Liver (tissue), 9 donors: Measurements from ENCODE around the gene CFAP97D2. TPM values are rescaled to one million over a fixed set of nuclear protein-coding genes. Genes with fewer than 3 reads are reported as not detected.
"Not testable (repeated sequence)": the region's sequence is repeated elsewhere in the genome, so short reads cannot be mapped to it uniquely, and the experiment has no call there.

ENCODE experiments used
- DNase-seq: peaks from one replicate; pipeline ENCODE4 v3.0.0-alpha.2; 2017; ENCODE audit warnings: low spot score
- H3K27ac ChIP-seq, 2 donors: one replicate each; pipeline ENCODE4 v1.7.0; 2013; ENCODE audit warnings: inconsistent platforms in 2 of 2, low read length in 2 of 2, control low read depth in 1 of 2, low read depth in 1 of 2, mild to moderate bottlenecking in 1 of 2
- H3K27me3 ChIP-seq, 4 donors: one replicate each; pipeline versions ENCODE4 v1.6.1 to v1.7.0; 2013; ENCODE audit warnings: low read length in 3 of 4, inconsistent platforms in 1 of 4, mild to moderate bottlenecking in 1 of 4, moderate library complexity in 1 of 4; ENCODE audit not compliant: control insufficient read depth in 4 of 4, insufficient read depth in 4 of 4
- H3K36me3 ChIP-seq, 4 donors: one replicate each; pipeline versions ENCODE4 v1.6.1 to v1.7.0; 2013; ENCODE audit warnings: low read length in 3 of 4, mild to moderate bottlenecking in 3 of 4, low read depth in 1 of 4, moderate library complexity in 1 of 4; ENCODE audit not compliant: control insufficient read depth in 4 of 4, insufficient read depth in 3 of 4
- H3K4me1 ChIP-seq, 4 donors: one replicate each; pipeline versions ENCODE4 v1.6.1 to v1.7.0; 2013; ENCODE audit warnings: low read length in 3 of 4, mild to moderate bottlenecking in 3 of 4, moderate library complexity in 1 of 4; ENCODE audit not compliant: control insufficient read depth in 4 of 4, insufficient read depth in 4 of 4
- H3K4me3 ChIP-seq, 3 donors: one replicate each; pipeline versions ENCODE4 v1.6.1 to v1.7.0; 2013; ENCODE audit warnings: low read length in 3 of 3, control low read depth in 1 of 3, low read depth in 1 of 3, mild to moderate bottlenecking in 1 of 3
- H3K9ac ChIP-seq, 2 donors: one replicate each; pipeline ENCODE4 v1.7.0; 2013; ENCODE audit warnings: low read length in 2 of 2, mild to moderate bottlenecking in 2 of 2, moderate library complexity in 2 of 2, control low read depth in 1 of 2, low read depth in 1 of 2
- H3K9me3 ChIP-seq, 4 donors: one replicate each; pipeline versions ENCODE4 v1.6.1 to v1.7.0; 2013; ENCODE audit warnings: low read length in 3 of 4; ENCODE audit not compliant: control insufficient read depth in 4 of 4
- ATF3 ChIP-seq: IDR thresholded peaks from 2 replicates; pipeline ENCODE4 v1.6.1; 2016; ENCODE audit warnings: antibody characterized with exemption
- CTCF ChIP-seq: fragments of 150-350 bp; IDR thresholded peaks from 2 replicates; pipeline ENCODE4 v1.5.1; 2017; ENCODE audit warnings: improper control_type of control experiment, low read depth, low read length; ENCODE audit not compliant: missing input control
- EGR1 ChIP-seq, 2 donors: IDR thresholded peaks; 2 replicates each; pipeline ENCODE4 v1.6.1; 2016 to 2018; ENCODE audit warnings: antibody characterized with exemption in 2 of 2, low read depth in 2 of 2
- FOXA1 ChIP-seq: IDR thresholded peaks from 2 replicates; pipeline ENCODE4 v1.6.1; 2016; ENCODE audit warnings: antibody characterized with exemption
- FOXA2 ChIP-seq: IDR thresholded peaks from 2 replicates; pipeline ENCODE4 v1.6.1; 2016; ENCODE audit warnings: antibody characterized with exemption
- GABPA ChIP-seq, 2 donors: IDR thresholded peaks in 1 of 2; conservative IDR thresholded peaks in 1 of 2; 2 replicates each; pipeline ENCODE4 v1.6.1; 2016; ENCODE audit warnings: antibody characterized with exemption in 2 of 2, mild to moderate bottlenecking in 1 of 2, moderate library complexity in 1 of 2
- HNF4A ChIP-seq, 2 donors: conservative IDR thresholded peaks; 2 replicates each; pipeline ENCODE4 v1.6.1; 2016; ENCODE audit warnings: antibody characterized with exemption in 2 of 2, mild to moderate bottlenecking in 2 of 2
- HNF4G ChIP-seq: IDR thresholded peaks from 2 replicates; pipeline ENCODE4 v1.6.1; 2016; ENCODE audit warnings: antibody characterized with exemption
- JUND ChIP-seq, 2 donors: IDR thresholded peaks; 2 replicates each; pipeline ENCODE4 v1.6.1; 2016; ENCODE audit warnings: antibody characterized with exemption in 2 of 2
- MAX ChIP-seq: IDR thresholded peaks from 2 replicates; pipeline ENCODE4 v1.6.1; 2016; ENCODE audit warnings: antibody characterized with exemption
- NR2F2 ChIP-seq: IDR thresholded peaks from 2 replicates; pipeline ENCODE4 v1.6.1; 2016; ENCODE audit warnings: antibody characterized with exemption
- RAD21 ChIP-seq, 2 donors: IDR thresholded peaks; 2 replicates each; pipeline ENCODE4 v1.6.1; 2016; ENCODE audit warnings: antibody characterized with exemption in 2 of 2, mild to moderate bottlenecking in 2 of 2
- REST ChIP-seq: IDR thresholded peaks from 2 replicates; pipeline ENCODE4 v1.6.1; 2016; ENCODE audit warnings: antibody characterized with exemption, mild to moderate bottlenecking
- RXRA ChIP-seq, 2 donors: IDR thresholded peaks; 2 replicates each; pipeline ENCODE4 v1.6.1; 2017 to 2018; ENCODE audit warnings: antibody characterized with exemption in 2 of 2, mild to moderate bottlenecking in 1 of 2
- SP1 ChIP-seq: IDR thresholded peaks from 2 replicates; pipeline ENCODE4 v1.6.1; 2018; ENCODE audit warnings: antibody characterized with exemption, mild to moderate bottlenecking
- TAF1 ChIP-seq: conservative IDR thresholded peaks from 2 replicates; pipeline ENCODE4 v1.6.1; 2016; ENCODE audit warnings: antibody characterized with exemption, mild to moderate bottlenecking
- YY1 ChIP-seq: IDR thresholded peaks from 2 replicates; pipeline ENCODE4 v1.6.1; 2016; ENCODE audit warnings: antibody characterized with exemption, mild to moderate bottlenecking
- ZBTB33 ChIP-seq: IDR thresholded peaks from 2 replicates; pipeline ENCODE4 v1.6.1; 2016; ENCODE audit warnings: antibody characterized with exemption
- WGBS: extraction: QIAGEN DNeasy Blood & Tissue Kit; methylation state at CpG from one replicate; pipeline ENCODE4 v1.1.7; 2013; 5-methylcytosine and 5-hydroxymethylcytosine counted together
- polyA plus RNA-seq, 2 donors: library from polyadenylated mRNA; stranded (reverse) in 1 of 2; unstranded in 1 of 2; fragments of 200-250 nt in 1 of 2; fragments of >200 nt in 1 of 2; fragmentation: Nextera tagmentation in 1 of 2; extraction: Ambion mirVana in 1 of 2; gene quantifications; one replicate each; pipeline versions ENCODE4 v1.2.1 to v1.2.3, GENCODE V29; 2013 to 2015
- total RNA-seq, 2 donors: library from RNA; depleted of rRNA; stranded (reverse); fragments of >200 nt; gene quantifications; one replicate each; pipeline ENCODE4 v1.2.3, GENCODE V29; 2014
- donor health status: healthy.
- donor health status: healthy.
- donor health status: healthy.
- donor health status: healthy.
- donor health status: healthy.

The CFAP97D2 gene
- total and polyA plus RNA-seq, 4 donors: not detected

- no peak for TF ChIP-seq RXRA (IDR thresholded peaks at IDR 0.05)
- no peak overlapping the region for H3K9ac ChIP-seq
- H3K36me3 ChIP-seq: no peaks in the 10 kb centered on the region
- H3K27me3 ChIP-seq: no peaks in the 10 kb centered on the region
- 93% methylated on average over 3 of the region's 3 CpGs for WGBS
- H3K9me3 ChIP-seq: peaks cover 3 to 8% (median 6%) of the 10 kb centered on the region in 4 donors
- no peak overlapping the region for H3K4me3 ChIP-seq
- H3K4me1 ChIP-seq: no peaks in the 10 kb centered on the region
- no peak overlapping the region for H3K27ac ChIP-seq
- DNase-seq: no peak
Measured at GRCh38 chr13:114173272-114173671, 5.8 kb upstream of the CFAP97D2 start.

GRCh38 chr13:114173745-114174144, 5.3 kb upstream of the CFAP97D2 start:
- no peak for DNase-seq
- Histone ChIP-seq H3K27ac (no peak overlapping the region), H3K36me3 (no peaks in the 10 kb centered on the region), H3K9ac (no peak overlapping the region), H3K27me3 (no peaks in the 10 kb centered on the region), H3K9me3 (peaks cover 3 to 8% (median 6%) of the 10 kb centered on the region in 4 donors), H3K4me3 (no peak overlapping the region), H3K4me1 (no peaks in the 10 kb centered on the region)
- TF ChIP-seq YY1 (no peak), GABPA (IDR thresholded peaks at IDR 0.05 in 1 of 2, conservative IDR thresholded peaks at IDR 0.05 in 1 of 2) (no peak), JUND (IDR thresholded peaks at IDR 0.05) (no peak)
- 69% methylated on average over 1 of the region's 1 CpG for whole genome bisulfite sequencing

- H3K9me3 ChIP-seq: peaks cover 3 to 8% (median 6%) of the 10 kb centered on the region in 4 donors
- no peaks in the 10 kb centered on the region for H3K4me1 ChIP-seq
- 44% methylated on average over 3 of the region's 3 CpGs for WGBS
- no peak for TF ChIP-seq ZBTB33
- no peak for TF ChIP-seq MAX
- TF ChIP-seq ATF3: no peak
- TF ChIP-seq FOXA2: no peak
- no peak for TF ChIP-seq HNF4G
- no peak for TF ChIP-seq REST
- no peak for TF ChIP-seq HNF4A (conservative IDR thresholded peaks at IDR 0.05)
- TF ChIP-seq RXRA (IDR thresholded peaks at IDR 0.05): no peak
- no peak for TF ChIP-seq RAD21 (IDR thresholded peaks at IDR 0.05)
- TF ChIP-seq YY1: no peak
- TF ChIP-seq JUND (IDR thresholded peaks at IDR 0.05): no peak
- TF ChIP-seq NR2F2: no peak
- no peak for TF ChIP-seq FOXA1
- no peak for TF ChIP-seq GABPA (IDR thresholded peaks at IDR 0.05 in 1 of 2, conservative IDR thresholded peaks at IDR 0.05 in 1 of 2)
- TF ChIP-seq SP1: no peak
- no peak for TF ChIP-seq EGR1 (IDR thresholded peaks at IDR 0.05; ENCODE audit: low read depth in 2 of 2)
- no peak for TF ChIP-seq CTCF
- TF ChIP-seq TAF1: no peak
- DNase-seq: no peak
- no peaks in the 10 kb centered on the region for H3K36me3 ChIP-seq
- H3K4me3 ChIP-seq: no peak overlapping the region
- H3K27me3 ChIP-seq: no peaks in the 10 kb centered on the region
- no peak overlapping the region for H3K27ac ChIP-seq
- H3K9ac ChIP-seq: no peak overlapping the region
Measured at GRCh38 chr13:114174529-114174961, 4.5 kb upstream of the CFAP97D2 start.

GRCh38 chr13:114176359-114176902, 2.6 kb upstream of the CFAP97D2 start:
- not testable (repeated sequence) for H3K9me3 ChIP-seq, H3K4me1 ChIP-seq, DNase-seq, H3K4me3 ChIP-seq, H3K27ac ChIP-seq, H3K9ac ChIP-seq, H3K36me3 ChIP-seq, H3K27me3 ChIP-seq
- 84% methylated on average over 13 of the region's 14 CpGs for WGBS
